HG03558 (cell line): Measurements from ENCODE around the gene TBCE.

Experiments
- ATAC-seq: cut with Tn5 transposase; IDR thresholded peaks from one replicate; pipeline ENCODE4 v1.9.1; 2021; ENCODE audit warnings: moderate number of reproducible peaks; ENCODE audit not compliant: unreplicated experiment; ENCODE audit errors: extremely low read depth

Gene TBCE

GRCh38 chr1:235367000-235367908 lies at the start of gene TBCE:
Gene TBCE (plus strand): TSS chr1:235367427. CDS start chr1:235380050, 12,623 bp downstream.
- ATAC-seq = peak; percentile 99

GRCh38 chr1:235319255-235319654 lies 48.0 kb upstream of the TBCE start:
- ATAC-seq = no peak

GRCh38 chr1:235320521-235321179 lies 46.6 kb upstream of the TBCE start:
- ATAC-seq = no peak

- ATAC-seq = no peak
Observed at GRCh38 chr1:235324296-235324695, 42.9 kb upstream of the TBCE start.

GRCh38 chr1:235325139-235325538 lies 42.1 kb upstream of the TBCE start:
- no peak for ATAC-seq

- ATAC-seq = no peak
Observed at GRCh38 chr1:235325854-235326253, 41.4 kb upstream of the TBCE start.

GRCh38 chr1:235326719-235327558 lies 40.3 kb upstream of the TBCE start:
- no peak for ATAC-seq

GRCh38 chr1:235327559-235328270 lies 39.5 kb upstream of the TBCE start, which contains the start of gene ARID4B:
Gene ARID4B (minus strand): TSS chr1:235328179. CDS start chr1:235326919, 1,260 bp downstream.
- ATAC-seq = no peak

- peak; percentile 38 for ATAC-seq
Observed at GRCh38 chr1:235328271-235329138, 38.7 kb upstream of the TBCE start, which contains the start of gene GGPS1. Gene GGPS1 (plus strand): TSS chr1:235328570. CDS start chr1:235335265, 6,695 bp downstream.

- ATAC-seq = peak; percentile 5
Observed at GRCh38 chr1:235329139-235329902, 37.9 kb upstream of the TBCE start.

GRCh38 chr1:235330918-235331285 lies 36.3 kb upstream of the TBCE start:
- no peak for ATAC-seq

GRCh38 chr1:235331401-235331800 lies 35.8 kb upstream of the TBCE start:
- no peak for ATAC-seq

GRCh38 chr1:235336903-235337302 lies 30.3 kb upstream of the TBCE start:
- ATAC-seq = no peak

- no peak for ATAC-seq
Observed at GRCh38 chr1:235339746-235340145, 27.5 kb upstream of the TBCE start.

GRCh38 chr1:235341334-235341733 lies 25.9 kb upstream of the TBCE start:
- ATAC-seq = no peak

GRCh38 chr1:235342039-235342438 lies 25.2 kb upstream of the TBCE start:
- ATAC-seq = no peak

GRCh38 chr1:235342471-235342870 lies 24.8 kb upstream of the TBCE start:
- no peak for ATAC-seq

- ATAC-seq = no peak
Observed at GRCh38 chr1:235343726-235344125, 23.5 kb upstream of the TBCE start.
